Measurements from ENCODE around the gene KCNB1. TPM values are rescaled to one million over a fixed set of nuclear protein-coding genes. Genes with fewer than 3 reads are reported as not detected.

KCNB1 gene
- total RNA-seq, 1 experiment from 2014 or later: 0.09 TPM

- Mint-ChIP-seq H3K36me3 (ENCODE audit: insufficient read depth, unreplicated experiment) (no peaks in the 10 kb centered on the region), H3K9me3 (ENCODE audit: unreplicated experiment) (no peaks in the 10 kb centered on the region), H3K27me3 (ENCODE audit: insufficient read depth, unreplicated experiment) (peaks cover 16% of the 10 kb centered on the region), H3K4me3 (ENCODE audit: unreplicated experiment) (no peak overlapping the region), H3K27ac (ENCODE audit: unreplicated experiment) (no peak overlapping the region), H3K4me1 (ENCODE audit: low read depth, unreplicated experiment) (no peaks in the 10 kb centered on the region)
- Histone ChIP-seq H3K4me3 (ENCODE audit: low read depth, low read length) (no peak overlapping the region), H3K9me3 (no peaks in the 10 kb centered on the region), H3K27me3 (replicated peaks; ENCODE audit: control insufficient read depth, insufficient read depth, low read length) (no peaks in the 10 kb centered on the region; the same call in 1 of the 2 replicates), H3K36me3 (ENCODE audit: control insufficient read depth, insufficient read depth, low read length) (no peaks in the 10 kb centered on the region), H3K4me1 (peaks cover 7% of the 10 kb centered on the region)
- CTCF ChIA-PET: interaction anchor here (0.6 to 1.9 kb wide), 5 partner anchors 9 to 137 kb away, joined by 3 to 14 read pairs (median 3); partner anchors contain the start of gene KCNB1
- BruUV-seq (replicated peaks): no TSS peak
- no peak for DNase-seq
- no peak for TF ChIP-seq CTCF (IDR thresholded peaks at IDR 0.05; ENCODE audit: insufficient read depth in 1 of 2, low read depth in 1 of 2, low read length in 1 of 2, severe bottlenecking in 1 of 2, unreplicated experiment in 1 of 2)
- intact Hi-C loops (cut with micrococcal nuclease; ENCODE audit: unreplicated experiment): no loop called here
- POLR2A ChIA-PET: no interaction called here
Observed at GRCh38 chr20:49347156-49347555, 135.3 kb downstream of the KCNB1 start.

GRCh38 chr20:49346682-49347081 lies 135.8 kb downstream of the KCNB1 start:
- intact Hi-C loops (cut with micrococcal nuclease; ENCODE audit: unreplicated experiment): no loop called here
- H3K4me1 Mint-ChIP-seq (ENCODE audit: low read depth, unreplicated experiment): no peaks in the 10 kb centered on the region
- no peak overlapping the region for H3K27ac Mint-ChIP-seq (ENCODE audit: unreplicated experiment)

GRCh38 chr20:49345524-49345923 lies 136.9 kb downstream of the KCNB1 start:
- Mint-ChIP-seq H3K36me3 (ENCODE audit: insufficient read depth, unreplicated experiment) (no peaks in the 10 kb centered on the region), H3K4me3 (ENCODE audit: unreplicated experiment) (no peak overlapping the region), H3K27ac (ENCODE audit: unreplicated experiment) (no peak overlapping the region), H3K27me3 (ENCODE audit: insufficient read depth, unreplicated experiment) (peaks cover 16% of the 10 kb centered on the region), H3K9me3 (ENCODE audit: unreplicated experiment) (no peaks in the 10 kb centered on the region), H3K4me1 (ENCODE audit: low read depth, unreplicated experiment) (no peaks in the 10 kb centered on the region)
- Histone ChIP-seq H3K4me1 (peaks cover 7% of the 10 kb centered on the region), H3K36me3 (ENCODE audit: control insufficient read depth, insufficient read depth, low read length) (no peaks in the 10 kb centered on the region), H3K4me3 (ENCODE audit: low read depth, low read length) (no peak overlapping the region), H3K27me3 (replicated peaks; ENCODE audit: control insufficient read depth, insufficient read depth, low read length) (no peaks in the 10 kb centered on the region; the same call in 1 of the 2 replicates), H3K9me3 (no peaks in the 10 kb centered on the region)
- no peak for TF ChIP-seq CTCF (IDR thresholded peaks at IDR 0.05; ENCODE audit: insufficient read depth in 1 of 2, low read depth in 1 of 2, low read length in 1 of 2, severe bottlenecking in 1 of 2, unreplicated experiment in 1 of 2)
- ChIA-PET POLR2A (no interaction called here), CTCF (interaction anchor here (0.6 to 1.9 kb wide), 3 partner anchors 12 to 176 kb away, joined by 3 to 14 read pairs (median 5); no protein-coding TSS in a partner anchor)
- no TSS peak for BruUV-seq (replicated peaks)
- intact Hi-C loops (cut with micrococcal nuclease; ENCODE audit: unreplicated experiment): no loop called here
- no peak for DNase-seq

More at GRCh38 chr20:49346682-49347081, 135.8 kb downstream of the KCNB1 start:
- CTCF ChIA-PET: interaction anchor here (0.6 to 1.9 kb wide), 5 partner anchors 9 to 138 kb away, joined by 3 to 14 read pairs (median 3); partner anchors contain the start of gene KCNB1
- peaks cover 12% of the 10 kb centered on the region for H3K27me3 Mint-ChIP-seq (ENCODE audit: insufficient read depth, unreplicated experiment)
- no peaks in the 10 kb centered on the region for H3K36me3 Mint-ChIP-seq (ENCODE audit: insufficient read depth, unreplicated experiment)
- Histone ChIP-seq H3K4me3 (ENCODE audit: low read depth, low read length) (no peak overlapping the region), H3K4me1 (peaks cover 7% of the 10 kb centered on the region), H3K9me3 (no peaks in the 10 kb centered on the region), H3K27me3 (replicated peaks; ENCODE audit: control insufficient read depth, insufficient read depth, low read length) (no peaks in the 10 kb centered on the region; the same call in 1 of the 2 replicates), H3K36me3 (ENCODE audit: control insufficient read depth, insufficient read depth, low read length) (no peaks in the 10 kb centered on the region)
- peak in 1 of 2 experiments; percentile 35 for DNase-seq
- H3K4me3 Mint-ChIP-seq (ENCODE audit: unreplicated experiment): no peak overlapping the region
- peak in 1 of 2 experiments; percentile 15 for TF ChIP-seq CTCF (IDR thresholded peaks at IDR 0.05; ENCODE audit: insufficient read depth in 1 of 2, low read depth in 1 of 2, low read length in 1 of 2, severe bottlenecking in 1 of 2, unreplicated experiment in 1 of 2)
- no TSS peak for BruUV-seq (replicated peaks)
- no peaks in the 10 kb centered on the region for H3K9me3 Mint-ChIP-seq (ENCODE audit: unreplicated experiment)
- POLR2A ChIA-PET: no interaction called here

All from Caco-2 (cell line).